Prostate gland (tissue), 2 donors: Measurements from ENCODE around the gene ACAP2. TPM values are rescaled to one million over a fixed set of nuclear protein-coding genes. Genes with fewer than 3 reads are reported as not detected.

Experiments used
- DNase-seq: peaks from one replicate; pipeline ENCODE4 v3.0.0-alpha.2; 2019; ENCODE audit warnings: low spot score
- H3K27ac ChIP-seq, 2 donors: fragments of 200-600 bp; sonication (generic); 2 replicates each; pipeline ENCODE4 v1.5.1; 2017 to 2019
- H3K27me3 ChIP-seq: fragments of 200-600 bp; sonication (generic); replicated peaks from 2 replicates; pipeline ENCODE4 v1.5.1; 2019; ENCODE audit not compliant: insufficient read depth
- H3K36me3 ChIP-seq, 2 donors: fragments of 200-600 bp; sonication (generic); 1 replicate in 1 of 2; 2 replicates in 1 of 2; pipeline versions ENCODE4 v1.5.1 to v1.8.1; 2017 to 2019
- H3K4me1 ChIP-seq: fragments of 200-600 bp; sonication (generic); replicated peaks from 2 replicates; pipeline ENCODE4 v1.5.1; 2019
- H3K4me3 ChIP-seq, 2 donors: fragments of 200-600 bp; sonication (generic); 2 replicates each; pipeline ENCODE4 v1.5.1; 2017 to 2019
- H3K9me3 ChIP-seq: fragments of 200-600 bp; sonication (generic); 2 replicates; pipeline ENCODE4 v1.5.1; 2017
- CTCF ChIP-seq, 4 experiments: fragments of 200-600 bp in 2 of 4; fragments of 450-650 bp in 2 of 4; sonication (generic) in 2 of 4; IDR thresholded peaks; 1 replicate in 3 of 4; 2 replicates in 1 of 4; pipeline ENCODE4 v1.5.1; 2016 to 2019; ENCODE audit warnings: antibody characterized with exemption in 4 of 4, mild to moderate bottlenecking in 2 of 4, moderate library complexity in 2 of 4
- POLR2A ChIP-seq: fragments of 450-650 bp; IDR thresholded peaks from one replicate; pipeline ENCODE4 v1.6.1; 2016; ENCODE audit warnings: antibody characterized with exemption, mild to moderate bottlenecking
- POLR2AphosphoS5 ChIP-seq: sonication (generic); formaldehyde crosslinking; IDR thresholded peaks from one replicate; pipeline ENCODE4 v1.6.1; 2017; ENCODE audit warnings: antibody characterized with exemption
- WGBS: methylation state at CpG from one replicate; pipeline ENCODE4 v1.1.5; 2018; 5-methylcytosine and 5-hydroxymethylcytosine counted together
- intact Hi-C: fragments of 100-400 bp; cut with DNase I; formaldehyde crosslinking; loops from one replicate; pipeline ENCODE4 v1.14.2; 2022
- total RNA-seq, 2 donors: library from RNA; depleted of rRNA; stranded (reverse); fragments of >200 nt; gene quantifications; one replicate each; pipeline ENCODE4 v1.1.0, GENCODE V29; 2016

The ACAP2 gene
- total RNA-seq, 2 donors from 2014 or later, result 30.5 to 56.8 TPM

- Histone ChIP-seq H3K9me3 (no peaks in the 10 kb centered on the region), H3K4me3 (no peak overlapping the region), H3K27ac (no peak overlapping the region), H3K36me3 (no peaks in the 10 kb centered on the region), H3K4me1 (no peaks in the 10 kb centered on the region), H3K27me3 (no peaks in the 10 kb centered on the region)
- 89% methylated on average over 4 of the region's 4 CpGs for WGBS
- intact Hi-C loops, result no loop called here
- no peak for DNase-seq
- TF ChIP-seq POLR2A (no peak), POLR2AphosphoS5 (no peak), CTCF (IDR thresholded peaks at IDR 0.05) (no peak)
These were observed 26.0 kb downstream of the ACAP2 start for GRCh38 chr3:195416795-195417194.

GRCh38 chr3:195411836-195412235 lies 31.0 kb downstream of the ACAP2 start:
- intact Hi-C loops, result no loop called here
- Histone ChIP-seq H3K36me3 (no peaks in the 10 kb centered on the region), H3K9me3 (no peaks in the 10 kb centered on the region), H3K4me3 (no peak overlapping the region), H3K27ac (no peak overlapping the region), H3K4me1 (no peaks in the 10 kb centered on the region), H3K27me3 (no peaks in the 10 kb centered on the region)
- TF ChIP-seq POLR2AphosphoS5, result no peak
- TF ChIP-seq CTCF (IDR thresholded peaks at IDR 0.05), result no peak
- TF ChIP-seq POLR2A, result no peak
- DNase-seq, result no peak

GRCh38 chr3:195410546-195410945 lies 32.3 kb downstream of the ACAP2 start:
- intact Hi-C loops, result no loop called here
- no peaks in the 10 kb centered on the region for H3K36me3 ChIP-seq
- no peak for TF ChIP-seq POLR2AphosphoS5
- TF ChIP-seq POLR2A, result no peak
- TF ChIP-seq CTCF (IDR thresholded peaks at IDR 0.05), result no peak
- H3K4me3 ChIP-seq, result no peak overlapping the region
- no peaks in the 10 kb centered on the region for H3K27me3 ChIP-seq
- 86% methylated on average over 4 of the region's 4 CpGs for WGBS
- DNase-seq, result no peak
- no peak overlapping the region for H3K27ac ChIP-seq
- H3K4me1 ChIP-seq, result no peaks in the 10 kb centered on the region
- no peaks in the 10 kb centered on the region for H3K9me3 ChIP-seq

- intact Hi-C loops, result no loop called here
- TF ChIP-seq POLR2A (no peak), POLR2AphosphoS5 (no peak), CTCF (IDR thresholded peaks at IDR 0.05) (no peak)
- no peaks in the 10 kb centered on the region for H3K9me3 ChIP-seq
- no peaks in the 10 kb centered on the region for H3K36me3 ChIP-seq
- WGBS, result 90% methylated on average over 12 of the region's 12 CpGs
- no peak for DNase-seq
- H3K27ac ChIP-seq, result no peak overlapping the region
- no peaks in the 10 kb centered on the region for H3K27me3 ChIP-seq
- no peaks in the 10 kb centered on the region for H3K4me1 ChIP-seq
- no peak overlapping the region for H3K4me3 ChIP-seq
These were observed 35.0 kb downstream of the ACAP2 start for GRCh38 chr3:195407531-195408409.

GRCh38 chr3:195405651-195406050 lies 37.2 kb downstream of the ACAP2 start:
- no peaks in the 10 kb centered on the region for H3K9me3 ChIP-seq
- H3K4me3 ChIP-seq, result no peak overlapping the region

More at GRCh38 chr3:195405651-195406050, 37.2 kb downstream of the ACAP2 start:
- H3K27ac ChIP-seq, result no peak overlapping the region
- 88% methylated on average over 2 of the region's 2 CpGs for WGBS
- no peak for TF ChIP-seq POLR2AphosphoS5
- TF ChIP-seq POLR2A, result no peak
- TF ChIP-seq CTCF (IDR thresholded peaks at IDR 0.05), result no peak
- no peaks in the 10 kb centered on the region for H3K27me3 ChIP-seq
- no peak for DNase-seq
- no peaks in the 10 kb centered on the region for H3K4me1 ChIP-seq
- no peaks in the 10 kb centered on the region for H3K36me3 ChIP-seq
- intact Hi-C loops, result no loop called here
